Mammary epithelial cell (primary cell): ENCODE results near the gene RBCK1.

Experiments
- CTCF ChIP-seq, 2 donors: IDR thresholded peaks in 1 of 2; conservative IDR thresholded peaks in 1 of 2; 2 replicates each; pipeline ENCODE4 v1.5.1; 2011 to 2012; ENCODE audit warnings: inconsistent platforms in 2 of 2, low read length in 2 of 2, mild to moderate bottlenecking in 2 of 2, control low read depth in 1 of 2, low read depth in 1 of 2; ENCODE audit not compliant: insufficient read depth in 1 of 2; ENCODE audit errors: extremely low read depth in 1 of 2
- EZH2 ChIP-seq: IDR thresholded peaks from 2 replicates; pipeline ENCODE4 v1.6.1; 2012; ENCODE audit warnings: low read length, inconsistent platforms, borderline replicate concordance

- TF ChIP-seq CTCF (conservative IDR thresholded peaks at IDR 0.05 in 1 of 2, IDR thresholded peaks at IDR 0.05 in 1 of 2; ENCODE audit: extremely low read depth in 1 of 2, insufficient read depth in 1 of 2, low read depth in 1 of 2, low read length in 2 of 2) = no peak
- no peak for TF ChIP-seq EZH2
These were observed 11.3 kb upstream of the RBCK1 start for GRCh38 chr20:396619-397431.
